ENCODE results near the gene SIPA1L3. TPM values are rescaled to one million over a fixed set of nuclear protein-coding genes. Genes with fewer than 3 reads are reported as not detected.

SIPA1L3 gene, protein sequence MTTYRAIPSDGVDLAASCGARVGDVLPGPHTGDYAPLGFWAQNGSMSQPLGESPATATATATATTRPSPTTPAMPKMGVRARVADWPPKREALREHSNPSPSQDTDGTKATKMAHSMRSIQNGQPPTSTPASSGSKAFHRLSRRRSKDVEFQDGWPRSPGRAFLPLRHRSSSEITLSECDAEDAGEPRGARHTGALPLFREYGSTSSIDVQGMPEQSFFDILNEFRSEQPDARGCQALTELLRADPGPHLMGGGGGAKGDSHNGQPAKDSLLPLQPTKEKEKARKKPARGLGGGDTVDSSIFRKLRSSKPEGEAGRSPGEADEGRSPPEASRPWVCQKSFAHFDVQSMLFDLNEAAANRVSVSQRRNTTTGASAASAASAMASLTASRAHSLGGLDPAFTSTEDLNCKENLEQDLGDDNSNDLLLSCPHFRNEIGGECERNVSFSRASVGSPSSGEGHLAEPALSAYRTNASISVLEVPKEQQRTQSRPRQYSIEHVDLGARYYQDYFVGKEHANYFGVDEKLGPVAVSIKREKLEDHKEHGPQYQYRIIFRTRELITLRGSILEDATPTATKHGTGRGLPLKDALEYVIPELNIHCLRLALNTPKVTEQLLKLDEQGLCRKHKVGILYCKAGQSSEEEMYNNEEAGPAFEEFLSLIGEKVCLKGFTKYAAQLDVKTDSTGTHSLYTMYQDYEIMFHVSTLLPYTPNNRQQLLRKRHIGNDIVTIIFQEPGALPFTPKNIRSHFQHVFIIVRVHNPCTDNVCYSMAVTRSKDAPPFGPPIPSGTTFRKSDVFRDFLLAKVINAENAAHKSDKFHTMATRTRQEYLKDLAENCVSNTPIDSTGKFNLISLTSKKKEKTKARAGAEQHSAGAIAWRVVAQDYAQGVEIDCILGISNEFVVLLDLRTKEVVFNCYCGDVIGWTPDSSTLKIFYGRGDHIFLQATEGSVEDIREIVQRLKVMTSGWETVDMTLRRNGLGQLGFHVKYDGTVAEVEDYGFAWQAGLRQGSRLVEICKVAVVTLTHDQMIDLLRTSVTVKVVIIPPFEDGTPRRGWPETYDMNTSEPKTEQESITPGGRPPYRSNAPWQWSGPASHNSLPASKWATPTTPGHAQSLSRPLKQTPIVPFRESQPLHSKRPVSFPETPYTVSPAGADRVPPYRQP (N-terminal part only)
- 14.5 and 15.5 TPM in 2 replicates for total RNA-seq

DNA sequence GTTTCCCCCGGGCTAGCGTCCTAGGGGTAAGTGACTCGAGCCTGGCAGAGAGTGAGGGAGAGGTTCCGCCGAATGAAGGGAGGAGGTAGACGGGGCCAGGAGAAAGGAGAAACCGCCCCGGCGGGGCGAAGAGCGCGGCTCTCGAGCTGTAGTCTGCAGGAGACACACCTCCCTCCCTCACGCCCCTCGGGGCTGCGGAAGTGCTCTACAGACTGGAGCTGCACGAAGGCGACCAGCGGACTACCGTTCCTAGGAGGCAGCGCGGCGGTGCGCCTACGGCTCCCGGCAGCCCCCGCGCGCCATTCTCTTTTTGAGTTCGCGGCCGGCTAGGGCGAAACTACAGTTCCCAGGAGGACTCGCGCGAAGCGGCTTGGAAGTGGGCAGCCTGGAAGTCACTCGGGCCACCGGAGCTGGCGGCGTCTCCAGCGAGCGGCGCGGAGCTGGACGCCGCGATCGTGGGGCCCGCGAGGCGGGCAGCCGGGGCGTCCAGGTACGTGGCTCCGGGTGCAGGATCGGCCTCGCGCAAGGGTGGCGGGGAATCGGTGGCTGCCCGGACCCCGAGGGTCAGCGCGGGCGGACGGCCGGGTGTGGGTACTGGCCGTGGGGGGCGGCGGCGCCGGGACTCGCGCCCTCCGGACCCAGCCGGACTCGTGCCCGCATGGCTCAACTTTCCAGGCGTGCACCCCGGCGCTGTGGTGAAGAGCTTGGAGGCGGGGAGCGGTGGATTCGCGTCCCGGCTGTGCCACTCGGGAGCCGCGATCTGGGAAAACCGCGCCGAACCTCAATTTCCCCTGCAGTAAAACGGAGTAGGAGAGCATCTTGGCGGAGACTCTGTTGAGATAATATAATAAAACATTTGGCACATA is at the start of gene SIPA1L3:
Gene SIPA1L3, plus strand, starts transcription at position 340 of the 866 bp plus-strand sequence. CDS start 174,358 bp downstream, outside the sequence.

DNA sequence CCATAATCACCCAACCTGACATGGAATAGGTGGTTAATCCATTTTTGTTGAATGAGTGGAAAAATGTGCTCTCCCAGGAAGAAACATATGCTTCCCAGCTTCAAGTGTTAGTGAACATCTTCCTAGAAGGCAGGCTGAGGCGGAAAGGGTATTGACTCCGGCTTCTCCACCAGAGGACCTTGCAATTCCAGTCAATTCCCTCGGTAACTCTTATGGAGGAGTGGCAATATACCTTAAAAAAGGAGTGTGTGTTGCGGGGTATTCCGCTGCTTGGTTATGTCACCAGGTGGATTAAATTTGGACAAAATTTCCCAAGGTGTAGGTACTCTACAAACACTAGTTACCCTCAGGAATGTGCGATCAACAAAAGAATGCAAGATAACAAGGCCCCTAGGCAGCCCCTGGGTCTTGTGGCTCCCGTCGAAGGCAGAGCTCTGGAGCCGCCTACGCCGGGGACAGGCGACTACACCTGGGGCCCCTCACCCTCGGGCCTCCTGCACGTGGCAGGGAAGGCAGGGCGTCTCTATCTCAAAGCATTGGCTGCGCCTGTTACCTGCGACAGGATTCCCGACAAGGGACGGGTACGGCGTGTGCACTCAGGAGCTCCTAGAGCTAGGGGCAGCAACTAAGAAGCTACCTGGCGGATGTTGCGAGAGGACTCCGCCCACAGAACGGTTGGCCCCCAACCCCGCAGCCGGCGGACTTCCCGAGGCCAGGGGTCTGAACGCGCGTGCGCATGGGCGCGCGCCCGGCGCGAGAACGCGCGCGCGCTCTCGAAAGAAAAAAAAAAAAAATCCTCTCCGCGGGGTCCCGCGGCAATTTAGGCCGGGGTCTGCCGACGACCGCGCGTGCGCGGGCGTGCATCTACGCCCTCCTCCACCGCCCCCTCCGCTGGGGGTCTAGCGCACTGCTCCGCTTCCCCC is 801 bp upstream of the SIPA1L3 start, which contains the start of gene WDR87:
Gene WDR87, minus strand, starts transcription at position 649 of the 923 bp plus-strand sequence. CDS start 8,355 bp downstream, outside the sequence.

DNA sequence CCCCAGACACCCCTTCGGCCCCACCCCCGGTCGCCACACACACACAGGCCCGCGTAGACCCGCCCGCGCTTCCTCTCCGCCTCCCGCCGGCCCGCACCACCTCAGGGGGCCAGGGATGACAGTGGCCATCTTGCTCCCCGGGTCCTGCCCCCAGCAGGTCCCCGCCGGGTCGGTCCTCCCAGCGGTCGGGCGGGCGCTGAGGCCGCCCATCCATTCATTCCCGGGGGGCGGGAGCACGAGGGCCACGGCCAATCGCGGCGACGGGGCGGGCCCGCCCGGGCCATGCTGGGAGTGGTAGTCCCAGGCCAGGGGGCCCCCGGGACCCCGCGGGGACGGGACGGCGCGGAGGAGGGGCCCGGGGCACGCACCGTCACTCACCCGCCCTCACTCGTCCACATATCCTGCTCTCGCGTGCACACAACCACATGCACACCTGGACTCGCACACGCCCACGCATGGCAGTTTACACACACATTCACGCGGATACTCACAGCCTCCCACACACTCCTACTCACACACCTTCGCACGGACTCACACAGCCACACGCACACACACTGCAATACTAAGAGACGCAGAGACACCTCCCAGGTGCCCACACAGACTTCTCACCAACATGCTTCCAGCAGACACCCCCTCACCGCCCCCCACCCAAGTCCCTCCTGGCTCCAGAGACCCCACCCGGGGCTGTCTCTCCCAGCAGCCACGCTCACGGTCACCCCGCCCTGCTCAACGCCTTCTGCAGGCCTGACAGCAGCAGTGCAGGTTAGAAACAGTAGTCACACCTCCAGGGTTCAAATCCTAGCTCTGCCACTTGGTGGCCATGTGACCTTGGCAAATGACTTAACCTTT is 317.2 kb downstream of the SIPA1L3 start, which contains the start of gene DPF1:
Gene DPF1, minus strand, starts transcription at position 209 of the 849 bp plus-strand sequence. Its CDS starts 80 bp downstream, at position 129.

Small RNA genes lying within 50 kb of the gene (small RNA-seq; reads per million reads assigned to genes)
- not detected for gene RN7SL663P

Other genes with a start within 250 kb of the SIPA1L3 start
- 9.4 and 9.7 TPM in 2 replicates for gene ZNF607, start 187.4 kb upstream of the SIPA1L3 start, total RNA-seq
- 1.6 and 4.7 TPM in 2 replicates for gene ZNF573, start 127.6 kb upstream of the SIPA1L3 start, total RNA-seq
- gene WDR87, start 614 bp upstream of the SIPA1L3 start, total RNA-seq, result under 0.01 TPM in 2 replicates

All from placental epithelial cell (primary cell).